Measurements from ENCODE around the gene IPCEF1. TPM values are rescaled to one million over a fixed set of nuclear protein-coding genes. Genes with fewer than 3 reads are reported as not detected.

IPCEF1 gene
- 1 to 10 TPM in 1 of 2 donors, under 1 TPM in 1; 0.90 to 1.2 TPM for total RNA-seq

GRCh38 chr6:154356690-154357089 is at the start of gene IPCEF1:
Gene IPCEF1 (minus strand): TSS chr6:154356803. CDS start chr6:154265947, 90,856 bp downstream.
- TF ChIP-seq CTCF (IDR thresholded peaks at IDR 0.05): no peak
- DNase-seq: no peak
- Histone ChIP-seq H3K36me3 (no peaks in the 10 kb centered on the region), H3K27ac (no peak within 1 kb of the TSS), H3K9me3 (no peaks in the 10 kb centered on the region), H3K4me1 (no peaks in the 10 kb centered on the region), H3K27me3 (no peaks in the 10 kb centered on the region), H3K4me3 (no peak within 1 kb of the TSS), H3K9ac (ENCODE audit: low read depth in 2 of 2, low read length in 2 of 2) (no peak within 1 kb of the TSS)
- intact Hi-C loops (cut with DNase I): no loop called here

- no peaks in the 10 kb centered on the region for H3K9me3 ChIP-seq
- H3K4me1 ChIP-seq: no peaks in the 10 kb centered on the region
- H3K4me3 ChIP-seq: no peak overlapping the region
- no peak overlapping the region for H3K27ac ChIP-seq
- peaks cover 2% of the 10 kb centered on the region for H3K36me3 ChIP-seq
- no peaks in the 10 kb centered on the region for H3K27me3 ChIP-seq
- TF ChIP-seq CTCF (IDR thresholded peaks at IDR 0.05): no peak
- DNase-seq: no peak
- intact Hi-C loops (cut with DNase I): loop anchor here (5.0 kb wide), 1 partner anchor 254 kb away; no protein-coding TSS in a partner anchor
- H3K9ac ChIP-seq (ENCODE audit: low read depth in 2 of 2, low read length in 2 of 2): no peak overlapping the region
These were observed 49.7 kb upstream of the IPCEF1 start for GRCh38 chr6:154406301-154406700.

- no peaks in the 10 kb centered on the region for H3K4me1 ChIP-seq
- no peaks in the 10 kb centered on the region for H3K9me3 ChIP-seq
- TF ChIP-seq CTCF (IDR thresholded peaks at IDR 0.05): no peak
- intact Hi-C loops (cut with DNase I): loop anchor here (5.0 kb wide), 1 partner anchor 253 kb away; no protein-coding TSS in a partner anchor
- DNase-seq: no peak
- no peaks in the 10 kb centered on the region for H3K27me3 ChIP-seq
- peaks cover 5% of the 10 kb centered on the region for H3K36me3 ChIP-seq
- no peak overlapping the region for H3K9ac ChIP-seq (ENCODE audit: low read depth in 2 of 2, low read length in 2 of 2)
- no peak overlapping the region for H3K27ac ChIP-seq
- H3K4me3 ChIP-seq: no peak overlapping the region
These were observed 48.3 kb upstream of the IPCEF1 start for GRCh38 chr6:154404791-154405400.

- no peak for TF ChIP-seq CTCF (IDR thresholded peaks at IDR 0.05)
- H3K36me3 ChIP-seq: peaks cover 5% of the 10 kb centered on the region
- no peak overlapping the region for H3K4me3 ChIP-seq
- H3K27ac ChIP-seq: no peak overlapping the region
- intact Hi-C loops (cut with DNase I): no loop called here
- DNase-seq: no peak
- no peaks in the 10 kb centered on the region for H3K9me3 ChIP-seq
- no peak overlapping the region for H3K9ac ChIP-seq (ENCODE audit: low read depth in 2 of 2, low read length in 2 of 2)
- H3K4me1 ChIP-seq: no peaks in the 10 kb centered on the region
- H3K27me3 ChIP-seq: no peaks in the 10 kb centered on the region
These were observed 47.2 kb upstream of the IPCEF1 start for GRCh38 chr6:154403788-154404187.

GRCh38 chr6:154402081-154402780 is 45.6 kb upstream of the IPCEF1 start:
- no peak overlapping the region for H3K9ac ChIP-seq (ENCODE audit: low read depth in 2 of 2, low read length in 2 of 2)
- no peak for TF ChIP-seq CTCF (IDR thresholded peaks at IDR 0.05)
- no peaks in the 10 kb centered on the region for H3K9me3 ChIP-seq
- H3K27me3 ChIP-seq: no peaks in the 10 kb centered on the region
- H3K27ac ChIP-seq: no peak overlapping the region
- DNase-seq: no peak
- H3K36me3 ChIP-seq: peaks cover 5% of the 10 kb centered on the region
- H3K4me3 ChIP-seq: no peak overlapping the region
- no peaks in the 10 kb centered on the region for H3K4me1 ChIP-seq
- intact Hi-C loops (cut with DNase I): no loop called here

All from colonic mucosa (tissue), 4 donors.